HL-60 (cell line): ENCODE data around the gene CFAP45.

ENCODE experiments used
- CTCF ChIP-seq: IDR thresholded peaks from one replicate; pipeline ENCODE4 v1.5.1; 2011; ENCODE audit warnings: low read length, control low read depth, inconsistent platforms; ENCODE audit not compliant: insufficient read depth
- GABPA ChIP-seq: IDR thresholded peaks from 2 replicates; pipeline ENCODE4 v1.6.1; 2012; ENCODE audit warnings: low read depth
- POLR2AphosphoS5 ChIP-seq: IDR thresholded peaks from 2 replicates; pipeline ENCODE4 v1.6.1; 2012; ENCODE audit warnings: low read depth
- SPI1 ChIP-seq: IDR thresholded peaks from 2 replicates; pipeline ENCODE4 v1.6.1; 2012; ENCODE audit warnings: low read depth, mild to moderate bottlenecking, borderline replicate concordance

GRCh38 chr1:159937054-159937750 lies 37.2 kb upstream of the CFAP45 start:
- TF ChIP-seq POLR2AphosphoS5 (no peak), CTCF (no peak), GABPA (no peak), SPI1 (no peak)
